ENCODE data around the gene SIRT1.
"Not testable (repeated sequence)": the region's sequence is repeated elsewhere in the genome, so short reads cannot be mapped to it uniquely, and the experiment has no call there.

Gene SIRT1

DNA sequence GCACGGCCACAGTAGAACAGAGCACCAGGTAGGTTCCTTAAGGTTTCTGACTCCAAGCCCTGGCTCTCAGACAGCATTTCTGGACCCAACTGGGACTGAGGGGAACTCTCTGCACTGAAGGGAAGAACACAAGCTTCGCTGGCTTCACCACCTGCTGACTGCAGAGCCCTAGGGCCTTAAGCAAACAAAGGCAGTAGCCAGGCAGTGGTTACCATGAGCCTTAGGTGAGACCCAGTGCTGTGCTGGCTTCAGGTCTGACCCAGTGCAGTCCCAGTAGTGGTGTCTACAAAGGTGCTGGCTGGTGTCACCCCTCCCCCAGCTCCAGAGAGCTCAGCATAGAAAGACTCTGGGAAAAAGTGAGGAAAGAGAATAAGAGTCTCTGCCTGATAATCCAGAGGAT lies 59.5 kb downstream of the SIRT1 start:
- Histone ChIP-seq H2AFZ (no peak overlapping the region), H3K9me3 (ENCODE audit: control insufficient read depth, low read length) (no peaks in the 10 kb centered on the region), H3K4me1 (no peaks in the 10 kb centered on the region), H3K27ac (no peak overlapping the region), H3K4me3 (ENCODE audit: low read depth, low read length) (no peak overlapping the region), H3K79me2 (no peaks in the 10 kb centered on the region), H3K4me2 (ENCODE audit: low read length) (no peak overlapping the region), H3K36me3 (ENCODE audit: control insufficient read depth, insufficient read depth, low read length) (no peaks in the 10 kb centered on the region), H3K27me3 (ENCODE audit: control insufficient read depth, insufficient read depth, low read length) (no peaks in the 10 kb centered on the region), H3K9ac (no peak overlapping the region)
- TF ChIP-seq, protein P1, sequence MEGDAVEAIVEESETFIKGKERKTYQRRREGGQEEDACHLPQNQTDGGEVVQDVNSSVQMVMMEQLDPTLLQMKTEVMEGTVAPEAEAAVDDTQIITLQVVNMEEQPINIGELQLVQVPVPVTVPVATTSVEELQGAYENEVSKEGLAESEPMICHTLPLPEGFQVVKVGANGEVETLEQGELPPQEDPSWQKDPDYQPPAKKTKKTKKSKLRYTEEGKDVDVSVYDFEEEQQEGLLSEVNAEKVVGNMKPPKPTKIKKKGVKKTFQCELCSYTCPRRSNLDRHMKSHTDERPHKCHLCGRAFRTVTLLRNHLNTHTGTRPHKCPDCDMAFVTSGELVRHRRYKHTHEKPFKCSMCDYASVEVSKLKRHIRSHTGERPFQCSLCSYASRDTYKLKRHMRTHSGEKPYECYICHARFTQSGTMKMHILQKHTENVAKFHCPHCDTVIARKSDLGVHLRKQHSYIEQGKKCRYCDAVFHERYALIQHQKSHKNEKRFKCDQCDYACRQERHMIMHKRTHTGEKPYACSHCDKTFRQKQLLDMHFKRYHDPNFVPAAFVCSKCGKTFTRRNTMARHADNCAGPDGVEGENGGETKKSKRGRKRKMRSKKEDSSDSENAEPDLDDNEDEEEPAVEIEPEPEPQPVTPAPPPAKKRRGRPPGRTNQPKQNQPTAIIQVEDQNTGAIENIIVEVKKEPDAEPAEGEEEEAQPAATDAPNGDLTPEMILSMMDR (IDR thresholded peaks at IDR 0.05), result no peak

DNA sequence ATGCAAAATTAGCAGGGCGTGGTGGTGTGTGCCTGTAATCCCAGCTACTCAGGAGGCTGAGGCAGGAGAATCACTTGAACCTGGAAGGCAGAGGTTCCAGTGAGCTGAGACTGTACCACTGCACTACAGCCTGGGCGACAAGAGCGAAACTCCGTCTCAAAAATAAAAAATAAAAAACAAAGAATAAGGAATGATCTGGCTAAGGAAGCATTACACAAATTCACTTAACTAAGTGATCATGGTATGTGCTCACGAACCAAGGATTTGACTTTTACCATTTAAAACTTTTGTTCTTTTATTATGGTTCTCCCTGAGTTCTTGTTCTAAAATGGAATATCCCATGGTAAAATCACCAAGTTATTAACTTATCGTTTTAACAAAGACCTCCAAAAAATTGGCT lies 71.2 kb downstream of the SIRT1 start:
- Histone ChIP-seq H3K4me1 (no peaks in the 10 kb centered on the region), H3K9me3 (ENCODE audit: control insufficient read depth, low read length) (no peaks in the 10 kb centered on the region), H3K4me2 (ENCODE audit: low read length) (no peak overlapping the region), H3K36me3 (ENCODE audit: control insufficient read depth, insufficient read depth, low read length) (no peaks in the 10 kb centered on the region), H3K79me2 (no peaks in the 10 kb centered on the region), H3K4me3 (ENCODE audit: low read depth, low read length) (no peak overlapping the region), H3K9ac (no peak overlapping the region), H2AFZ (no peak overlapping the region), H3K27ac (no peak overlapping the region), H3K27me3 (ENCODE audit: control insufficient read depth, insufficient read depth, low read length) (no peaks in the 10 kb centered on the region)
- TF ChIP-seq, protein P1 (IDR thresholded peaks at IDR 0.05), result no peak

DNA sequence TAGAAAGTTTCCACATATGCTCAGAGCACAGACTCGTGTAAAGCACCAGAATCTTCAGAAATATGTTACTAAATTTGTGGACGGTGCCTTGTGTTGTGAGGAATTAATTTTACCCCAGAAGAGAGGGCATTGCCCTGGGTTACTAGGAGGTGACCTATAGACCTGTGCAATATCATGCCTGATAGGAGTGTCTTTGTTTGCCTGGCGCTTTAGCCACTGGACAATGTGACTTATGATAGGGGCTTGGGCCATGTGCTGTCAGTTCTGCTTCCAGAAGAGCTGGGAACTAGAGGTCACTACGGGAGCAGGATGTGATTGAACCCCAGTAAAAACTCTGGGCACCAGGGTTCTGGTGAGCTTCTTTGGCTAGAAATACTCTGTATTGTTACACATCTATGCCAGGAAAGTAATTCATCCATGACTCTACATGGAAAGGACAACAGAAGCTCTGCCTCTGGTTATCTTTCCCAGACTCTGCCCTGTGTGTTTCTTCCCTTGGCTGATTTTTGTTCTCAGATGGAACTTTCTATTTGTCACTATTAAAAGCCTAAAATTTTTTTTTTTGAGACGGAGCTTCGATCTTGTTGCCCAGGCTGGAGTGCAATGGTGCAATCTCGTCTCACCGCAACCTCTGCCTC lies 75.5 kb downstream of the SIRT1 start:
- no peak overlapping the region for H3K4me3 ChIP-seq (ENCODE audit: low read depth, low read length)
- H2AFZ ChIP-seq, result no peak overlapping the region
- H3K9me3 ChIP-seq (ENCODE audit: control insufficient read depth, low read length), result no peaks in the 10 kb centered on the region
- no peaks in the 10 kb centered on the region for H3K36me3 ChIP-seq (ENCODE audit: control insufficient read depth, insufficient read depth, low read length)
- TF ChIP-seq, protein P1 (IDR thresholded peaks at IDR 0.05), result no peak
- no peak overlapping the region for H3K4me2 ChIP-seq (ENCODE audit: low read length)
- no peak overlapping the region for H3K9ac ChIP-seq
- H3K79me2 ChIP-seq, result no peaks in the 10 kb centered on the region
- H3K4me1 ChIP-seq, result no peaks in the 10 kb centered on the region
- H3K27ac ChIP-seq, result no peak overlapping the region
- H3K27me3 ChIP-seq (ENCODE audit: control insufficient read depth, insufficient read depth, low read length), result no peaks in the 10 kb centered on the region

DNA sequence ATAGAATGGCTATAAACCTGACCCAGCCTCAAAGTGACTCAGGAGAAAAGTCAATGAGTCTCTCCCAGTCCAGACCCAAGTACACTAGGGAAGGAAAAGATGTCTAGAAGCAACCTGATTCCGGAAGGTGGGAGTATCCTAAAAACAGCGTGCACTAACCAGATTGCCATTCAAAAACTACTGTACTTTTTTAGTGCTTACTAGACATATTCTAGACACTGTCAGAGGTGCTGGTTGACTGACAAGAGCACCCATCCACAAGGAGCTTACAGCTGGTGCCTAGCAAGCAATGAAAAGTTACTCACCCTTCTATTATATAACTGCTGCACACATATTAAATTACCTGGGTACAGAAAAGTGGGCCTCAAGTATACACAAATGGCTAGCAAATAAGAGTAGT lies 81.0 kb downstream of the SIRT1 start:
- H3K4me1 ChIP-seq, result no peaks in the 10 kb centered on the region
- TF ChIP-seq, protein P1 (IDR thresholded peaks at IDR 0.05), result no peak
- H3K27me3 ChIP-seq (ENCODE audit: control insufficient read depth, insufficient read depth, low read length), result no peaks in the 10 kb centered on the region
- no peak overlapping the region for H2AFZ ChIP-seq
- no peak overlapping the region for H3K4me2 ChIP-seq (ENCODE audit: low read length)
- H3K36me3 ChIP-seq (ENCODE audit: control insufficient read depth, insufficient read depth, low read length), result no peaks in the 10 kb centered on the region
- H3K9me3 ChIP-seq (ENCODE audit: control insufficient read depth, low read length), result no peaks in the 10 kb centered on the region
- H3K4me3 ChIP-seq (ENCODE audit: low read depth, low read length), result no peak overlapping the region
- H3K27ac ChIP-seq, result no peak overlapping the region
- H3K79me2 ChIP-seq, result peaks cover 2% of the 10 kb centered on the region
- no peak overlapping the region for H3K9ac ChIP-seq

DNA sequence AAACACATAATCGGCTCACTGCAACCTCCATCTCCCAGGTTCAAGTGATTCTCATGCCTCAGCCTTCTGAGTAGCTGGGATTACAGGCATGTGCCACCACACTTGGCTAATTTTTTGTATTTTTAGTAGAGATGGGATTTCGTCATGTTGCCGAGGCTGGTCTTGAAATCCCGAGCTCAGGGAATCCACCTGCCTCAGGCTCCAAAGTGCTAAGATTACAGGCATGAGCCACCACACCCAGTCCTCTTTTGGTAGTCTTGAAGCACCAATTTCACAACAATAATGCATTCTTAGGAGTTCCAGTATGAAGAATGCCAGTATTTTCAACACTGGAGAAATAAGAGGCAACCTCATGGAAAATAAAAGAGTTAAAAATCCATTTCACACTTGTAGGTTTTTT lies 81.6 kb downstream of the SIRT1 start:
- not testable (repeated sequence) for H3K4me1 ChIP-seq; H3K9ac ChIP-seq; H2AFZ ChIP-seq; H3K9me3 ChIP-seq (ENCODE audit: control insufficient read depth, low read length); H3K4me3 ChIP-seq (ENCODE audit: low read depth, low read length); H3K4me2 ChIP-seq (ENCODE audit: low read length); H3K27me3 ChIP-seq (ENCODE audit: control insufficient read depth, insufficient read depth, low read length); H3K79me2 ChIP-seq; H3K27ac ChIP-seq; H3K36me3 ChIP-seq (ENCODE audit: control insufficient read depth, insufficient read depth, low read length)
